NOMO-1 treated with DMSO at 0.1 percent for 48 hours (cell line): Measurements from ENCODE around the gene SERPINB3.
"Not testable (repeated sequence)": the region's sequence is repeated elsewhere in the genome, so short reads cannot be mapped to it uniquely, and the experiment has no call there.

Experiments
- DNase-seq: peaks from one replicate; lab custom pipeline; 2025; ENCODE audit not compliant: unreplicated experiment; lab: John Stamatoyannopoulos, UW

The SERPINB3 gene

DNA sequence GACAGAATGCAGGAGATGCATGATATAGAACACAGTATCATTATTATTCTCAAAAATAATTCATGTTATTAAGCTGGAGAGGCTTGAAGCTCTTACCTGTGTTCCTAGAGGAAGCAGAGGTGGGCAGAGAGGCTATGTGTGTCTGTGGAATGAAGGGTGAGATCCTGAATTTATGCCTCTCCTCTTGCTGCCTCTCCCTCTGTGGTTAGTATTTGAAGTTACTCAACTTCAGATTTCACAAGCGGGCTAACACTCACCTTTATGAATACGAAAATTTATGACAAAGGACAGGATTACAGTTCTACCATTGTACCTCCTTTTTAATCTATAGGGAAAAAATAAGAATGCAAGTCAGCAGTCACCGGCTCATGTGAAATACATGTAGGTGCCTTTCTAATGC, at the start of gene SERPINB3:
TSS of gene SERPINB3 (minus strand) at position 144 of the 400 bp plus-strand sequence. CDS start 677 bp downstream, outside the sequence.
- DNase-seq, result not testable (repeated sequence)

DNA sequence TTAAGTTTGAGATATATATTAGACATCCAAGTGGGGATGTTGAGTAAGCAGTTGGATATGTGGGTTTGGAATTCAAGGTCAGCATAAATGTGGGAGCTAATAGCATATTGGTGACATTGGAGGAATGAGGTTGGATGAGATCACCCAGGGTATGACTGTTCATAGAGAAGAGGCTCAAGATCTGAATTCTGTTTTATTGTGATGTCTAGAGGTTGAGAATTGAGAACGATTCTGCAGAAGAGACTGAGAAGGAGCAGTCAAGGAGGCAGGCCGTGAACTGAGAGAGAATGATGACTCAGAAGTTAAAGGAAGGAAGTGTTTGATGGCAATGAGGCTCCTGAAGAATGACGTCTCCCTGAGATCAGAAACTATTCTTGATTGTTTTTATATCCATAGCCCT, 47.0 kb upstream of the SERPINB3 start:
- DNase-seq, result no peak

DNA sequence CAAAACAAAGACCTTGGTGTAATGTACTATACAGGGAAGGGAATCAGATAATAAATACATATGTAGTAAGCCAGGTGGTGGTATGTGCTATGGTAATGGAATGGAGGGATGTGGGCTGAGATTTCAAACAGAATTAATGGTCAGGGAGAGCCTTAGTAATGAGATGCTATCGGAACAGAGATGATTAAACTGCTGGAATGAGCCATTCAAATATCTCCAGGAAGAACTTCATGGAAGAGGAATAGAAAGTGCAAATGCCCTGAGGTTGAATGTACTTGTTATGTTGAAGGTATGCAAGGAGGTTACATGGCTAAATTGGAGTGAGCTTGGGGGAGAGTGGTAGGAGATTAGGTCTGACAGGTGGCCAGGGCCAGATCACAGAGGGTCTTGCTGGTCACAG, 46.1 kb upstream of the SERPINB3 start:
- no peak for DNase-seq

DNA sequence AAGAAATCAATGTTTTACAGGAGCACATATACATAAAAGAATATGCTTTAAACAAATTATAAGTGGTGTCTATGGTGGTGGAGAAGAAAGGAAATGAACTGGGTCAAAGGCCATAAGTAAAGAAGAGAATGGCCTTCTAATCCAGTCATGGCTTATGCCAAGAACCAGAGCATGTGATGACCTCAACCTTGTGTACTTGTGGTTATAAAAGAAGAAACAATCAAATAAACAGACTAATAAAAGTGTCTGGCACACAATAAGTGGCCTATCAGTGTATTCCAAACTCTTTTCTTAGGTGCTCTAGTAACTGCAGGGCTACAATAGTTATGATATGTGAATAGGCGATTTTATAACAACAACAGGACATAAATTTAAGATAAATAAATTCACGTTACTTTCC, 43.7 kb upstream of the SERPINB3 start:
- no peak for DNase-seq

DNA sequence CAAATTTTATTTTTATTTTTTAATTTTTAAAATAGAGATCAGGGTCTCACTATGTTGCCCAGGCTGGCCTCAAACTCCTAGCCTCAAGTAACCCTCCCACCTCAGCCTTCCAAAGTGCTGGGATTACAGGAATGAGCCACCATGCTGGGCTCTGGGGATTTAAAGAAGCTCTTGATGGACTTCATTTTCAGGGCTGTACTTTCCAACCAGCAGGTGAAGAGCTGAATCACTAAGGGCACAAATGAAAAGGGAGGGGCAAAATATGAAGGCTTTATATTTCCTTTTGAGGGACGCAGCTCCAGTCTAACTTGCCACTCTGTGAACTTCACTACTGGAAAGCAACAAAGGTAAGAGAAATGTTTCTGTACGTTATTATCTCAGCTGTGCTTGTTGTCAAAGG, 41.0 kb upstream of the SERPINB3 start, which contains the start of gene SERPINB11:
TSS of gene SERPINB11 (plus strand) at position 301 of the 400 bp plus-strand sequence. CDS start 7,234 bp downstream, outside the sequence.
- no peak for DNase-seq

DNA sequence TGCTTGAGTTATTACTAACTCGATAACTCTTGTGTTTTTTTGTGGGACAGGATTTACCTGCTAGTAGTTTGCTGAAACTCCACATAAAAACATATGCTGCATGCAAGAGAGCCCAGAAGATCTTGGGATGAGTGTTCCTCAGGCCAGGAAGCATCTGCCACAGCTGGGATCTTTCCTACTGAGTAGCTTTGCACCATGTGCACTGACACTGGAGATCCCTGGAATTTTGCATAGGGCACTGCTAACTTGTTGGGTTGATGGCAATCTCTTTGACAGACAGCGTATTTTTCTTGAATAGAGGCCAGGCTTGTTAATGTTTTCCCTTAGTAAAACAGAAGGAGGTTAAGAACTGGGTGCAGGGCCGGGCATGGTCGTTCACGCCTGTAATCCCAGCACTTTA, 40.3 kb upstream of the SERPINB3 start:
- DNase-seq, result no peak

DNA sequence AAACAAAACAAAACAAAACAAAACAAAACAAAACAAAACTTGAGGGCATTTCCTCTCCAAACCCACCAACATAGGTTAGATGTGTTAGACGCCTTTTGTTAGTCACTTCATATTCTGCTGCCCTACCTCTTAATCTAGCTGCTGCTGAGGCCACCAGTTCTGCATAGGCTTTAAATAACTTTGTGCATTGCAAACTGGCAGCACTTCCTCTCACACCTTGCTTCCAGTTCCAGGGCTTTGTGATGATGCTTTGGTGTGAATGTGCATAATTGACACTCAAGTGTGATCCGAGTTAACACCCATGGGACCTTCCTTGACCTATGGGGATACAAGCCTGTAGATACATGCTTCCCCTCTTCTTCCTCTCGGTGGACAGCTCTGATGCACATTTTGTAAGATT, 38.8 kb upstream of the SERPINB3 start:
- no peak for DNase-seq

DNA sequence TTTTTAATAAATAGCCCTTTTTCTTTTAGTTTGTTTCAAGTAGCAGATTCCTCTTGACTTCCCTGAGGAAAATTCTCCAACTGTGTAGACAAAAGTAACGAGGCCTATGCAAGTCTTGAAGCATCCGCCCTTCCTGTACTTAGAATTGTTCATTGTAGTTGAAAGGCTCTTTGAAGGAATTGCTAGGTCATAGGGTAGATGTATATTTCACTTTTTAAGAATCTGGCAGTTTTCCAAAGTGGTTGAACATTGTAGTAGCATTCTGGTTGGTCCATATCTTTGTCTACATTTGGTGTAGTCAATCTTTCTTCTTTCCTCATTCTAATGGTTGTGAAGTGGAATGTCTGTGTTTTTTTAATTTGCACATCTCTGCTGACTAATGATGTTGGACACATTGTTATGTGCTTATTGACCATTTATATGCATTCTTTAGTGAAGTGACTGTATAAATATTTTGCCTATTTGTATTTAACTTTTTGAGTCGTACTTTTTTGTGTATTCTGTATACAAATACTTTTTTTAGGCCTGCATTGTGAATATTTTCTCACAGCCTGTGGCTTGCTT, 35.5 kb upstream of the SERPINB3 start:
- no peak for DNase-seq

DNA sequence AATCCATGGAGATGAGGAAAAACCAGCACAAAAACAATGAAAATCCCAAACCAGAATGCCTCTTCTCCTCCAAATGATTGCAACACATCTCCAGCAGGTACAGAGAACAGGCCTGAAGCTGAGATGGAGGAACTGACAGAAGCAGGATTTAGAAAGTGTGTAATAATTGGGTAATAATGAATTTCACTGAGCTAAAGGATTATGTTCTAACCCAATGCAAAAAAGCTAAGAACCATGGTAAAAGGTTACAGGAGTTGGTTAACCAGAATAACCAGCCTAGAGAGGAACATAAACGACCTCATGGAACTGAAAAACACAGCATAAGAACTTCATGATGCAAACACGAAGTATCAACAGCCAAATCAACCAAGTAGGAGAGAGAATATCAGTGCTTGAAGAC, 27.4 kb upstream of the SERPINB3 start:
- no peak for DNase-seq

DNA sequence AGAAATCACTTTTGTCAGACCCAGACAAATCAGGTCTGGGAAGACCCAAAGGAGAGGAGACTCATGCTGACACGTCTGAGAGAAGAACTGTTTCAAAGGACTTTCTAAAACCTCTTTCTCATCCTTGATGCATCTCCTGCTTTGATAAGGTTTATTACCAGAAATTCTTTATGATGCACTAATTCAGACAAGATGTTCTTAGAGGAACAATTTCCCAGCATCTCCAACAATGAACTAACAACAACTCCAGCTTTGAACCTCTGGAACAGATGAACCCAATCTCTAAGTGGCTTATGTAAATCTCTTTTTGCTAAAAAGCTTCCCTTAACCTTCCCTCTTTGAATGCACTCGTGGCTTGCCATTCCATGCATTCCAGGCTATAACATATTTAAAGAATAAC, 25.2 kb upstream of the SERPINB3 start:
- DNase-seq, result no peak

DNA sequence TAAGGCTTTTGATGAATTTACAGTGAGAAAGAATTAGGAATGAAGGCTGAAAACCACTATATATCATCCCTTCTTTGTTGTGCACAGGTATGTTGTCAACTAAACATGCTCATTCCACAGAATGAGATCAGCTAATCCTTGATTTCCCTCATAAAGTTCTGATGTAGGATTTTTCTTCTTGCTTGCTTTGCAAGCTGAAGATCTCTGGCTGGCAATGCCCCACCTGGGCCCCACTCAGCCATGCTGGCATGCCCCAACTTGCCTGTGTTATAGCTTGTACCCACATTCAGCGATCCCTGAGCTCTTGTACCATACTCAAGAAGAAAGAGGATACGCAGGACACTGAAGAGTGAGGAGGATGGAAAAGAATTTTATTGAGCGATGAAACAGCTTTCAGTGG, 23.0 kb upstream of the SERPINB3 start:
- DNase-seq, result no peak

DNA sequence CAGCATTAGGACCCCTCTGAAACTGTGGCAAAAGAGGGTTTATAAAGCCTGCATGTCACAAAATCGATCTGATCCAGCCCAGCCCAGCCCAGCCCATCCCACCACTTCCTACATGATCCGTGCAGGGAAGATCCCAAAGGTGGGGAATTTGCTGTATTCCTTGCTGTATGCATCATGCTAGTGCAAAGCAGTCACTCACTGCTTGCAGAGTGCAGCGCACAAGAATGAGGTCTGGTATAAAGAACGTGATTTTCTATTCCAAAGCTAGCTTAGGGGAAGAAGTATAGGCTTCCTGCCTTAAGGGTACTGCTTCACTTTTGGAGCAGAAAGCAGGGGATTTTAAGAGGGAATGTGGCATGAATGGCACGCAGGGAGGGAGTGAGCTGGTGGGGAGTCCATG, 22.2 kb upstream of the SERPINB3 start:
- DNase-seq, result no peak

DNA sequence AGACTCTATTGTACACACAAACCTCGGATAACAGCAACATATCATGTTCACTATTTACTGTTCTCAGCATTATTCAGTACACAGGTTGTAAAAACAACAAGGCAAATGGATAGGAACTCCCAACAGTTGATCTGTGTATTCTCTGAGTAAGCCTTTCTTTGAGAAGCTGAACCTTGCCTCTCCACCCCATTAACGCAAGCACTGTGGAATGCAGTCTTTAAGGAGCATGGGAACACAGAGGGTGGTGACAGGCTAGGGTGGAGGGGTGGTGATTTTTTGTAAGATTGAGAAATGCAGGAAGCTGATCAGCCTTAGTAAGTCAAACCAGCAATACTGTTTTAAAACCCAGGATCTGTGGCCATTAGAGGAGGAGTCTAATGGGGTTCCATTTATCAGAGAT, 21.5 kb upstream of the SERPINB3 start:
- DNase-seq, result no peak

DNA sequence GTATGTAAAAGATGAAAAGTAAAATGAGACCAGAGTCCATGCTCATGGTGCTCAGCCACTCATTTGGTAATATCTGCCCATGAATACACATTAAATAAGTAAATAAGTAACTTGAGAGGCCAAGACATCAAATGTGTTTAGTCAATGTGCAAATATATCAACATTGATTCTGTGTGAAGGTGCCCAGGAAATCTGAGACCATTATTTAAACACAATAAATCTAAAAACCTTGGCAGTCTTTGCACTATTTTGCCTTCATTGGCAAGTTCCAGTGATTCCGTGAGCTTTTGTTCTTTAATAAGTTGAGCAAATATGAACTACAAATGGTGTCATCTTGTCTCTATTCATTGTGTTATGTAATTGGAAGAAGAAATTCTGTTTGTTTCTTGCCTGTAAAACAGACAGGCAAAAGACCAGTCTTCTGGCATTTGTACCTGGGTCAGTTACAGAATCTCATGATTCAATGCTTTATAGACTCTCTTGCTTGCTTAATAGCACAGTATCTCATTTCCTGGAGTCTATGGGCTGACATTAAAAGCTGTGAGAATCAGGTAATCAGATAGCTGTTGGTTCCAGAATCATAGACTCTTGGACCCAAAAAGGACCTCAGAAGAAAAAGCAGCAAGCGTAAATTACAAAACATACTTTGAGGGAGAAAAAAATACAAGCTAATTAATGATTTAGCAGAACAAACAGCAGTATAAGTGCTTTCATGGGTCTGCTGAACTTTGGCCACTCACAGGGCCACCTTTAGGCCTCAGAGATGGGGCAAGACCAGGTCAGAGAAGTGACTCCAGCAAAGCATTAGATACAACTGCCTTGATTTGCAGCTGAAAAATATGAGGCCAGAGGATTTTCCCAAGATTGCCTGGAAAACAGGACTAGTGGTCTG, 20.0 kb upstream of the SERPINB3 start:
- no peak for DNase-seq

DNA sequence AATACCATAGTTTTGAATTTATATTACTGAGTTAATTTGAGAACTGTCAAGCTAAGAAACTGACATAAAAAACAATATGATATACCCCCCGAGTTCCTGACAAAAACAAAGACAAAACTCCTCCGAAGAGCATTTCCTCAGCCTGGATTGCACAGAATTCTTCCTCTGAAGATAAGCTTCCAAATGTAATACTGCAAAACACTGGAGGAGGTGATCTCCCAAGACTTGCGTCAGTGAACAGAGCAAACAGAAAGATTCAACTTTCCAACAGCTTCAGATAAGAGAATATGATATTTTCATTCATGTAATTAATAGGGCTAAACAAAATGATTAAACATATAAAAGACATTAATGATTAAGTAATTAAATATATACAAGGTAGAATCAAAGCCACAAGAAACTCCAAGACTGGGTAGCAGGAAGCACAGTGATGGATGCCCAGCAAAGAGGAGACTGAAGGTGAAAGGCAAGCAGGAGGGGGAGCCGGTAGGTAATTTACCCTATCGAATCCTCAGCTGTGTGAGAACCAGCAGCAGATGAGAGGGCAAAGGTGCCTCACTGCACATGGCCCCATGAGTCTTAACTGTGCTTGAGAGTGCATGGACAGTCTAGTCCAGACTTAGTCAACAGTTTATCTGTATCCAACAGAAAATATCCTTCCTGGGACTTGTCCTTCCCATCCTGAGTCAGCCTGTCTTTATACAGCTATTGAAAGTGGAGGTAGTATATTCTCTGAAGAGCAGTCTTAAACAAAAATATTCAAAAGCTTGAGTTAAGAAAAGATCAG, 18.3 kb upstream of the SERPINB3 start:
- DNase-seq, result no peak

DNA sequence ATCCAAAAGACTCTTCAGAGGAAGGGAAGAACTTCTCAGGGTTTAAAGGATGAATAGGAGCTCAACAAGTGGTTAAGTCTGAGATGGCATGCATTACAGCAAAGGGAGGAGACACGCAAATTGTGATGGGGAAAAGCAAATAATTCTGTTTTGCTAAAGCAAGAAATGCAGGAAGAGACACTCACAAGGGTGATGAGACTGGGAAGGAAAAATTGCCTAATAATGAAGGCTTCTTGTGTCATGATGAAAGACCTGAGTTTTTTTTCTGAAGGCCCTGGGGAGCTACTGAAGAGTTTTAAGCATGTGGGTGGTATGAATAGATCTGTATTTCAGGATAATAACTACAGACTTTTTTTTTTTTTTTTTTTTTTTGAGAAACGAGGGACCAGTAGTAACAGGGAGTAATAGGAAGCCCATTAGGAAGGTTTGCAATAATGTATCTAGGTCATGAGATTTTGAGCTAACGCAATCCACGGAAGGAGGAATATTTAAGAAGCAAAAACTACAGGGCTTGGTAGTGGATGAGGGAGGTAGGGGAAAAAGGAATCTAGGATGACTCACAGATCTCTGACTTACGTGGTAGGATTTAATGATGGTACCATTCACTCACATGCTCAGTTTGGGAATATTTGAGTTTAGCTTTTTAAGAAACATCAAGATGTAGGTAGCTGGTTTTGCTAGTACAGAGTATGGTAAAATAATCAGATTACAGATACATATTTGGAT, 16.0 kb upstream of the SERPINB3 start:
- peak; percentile 42 for DNase-seq

DNA sequence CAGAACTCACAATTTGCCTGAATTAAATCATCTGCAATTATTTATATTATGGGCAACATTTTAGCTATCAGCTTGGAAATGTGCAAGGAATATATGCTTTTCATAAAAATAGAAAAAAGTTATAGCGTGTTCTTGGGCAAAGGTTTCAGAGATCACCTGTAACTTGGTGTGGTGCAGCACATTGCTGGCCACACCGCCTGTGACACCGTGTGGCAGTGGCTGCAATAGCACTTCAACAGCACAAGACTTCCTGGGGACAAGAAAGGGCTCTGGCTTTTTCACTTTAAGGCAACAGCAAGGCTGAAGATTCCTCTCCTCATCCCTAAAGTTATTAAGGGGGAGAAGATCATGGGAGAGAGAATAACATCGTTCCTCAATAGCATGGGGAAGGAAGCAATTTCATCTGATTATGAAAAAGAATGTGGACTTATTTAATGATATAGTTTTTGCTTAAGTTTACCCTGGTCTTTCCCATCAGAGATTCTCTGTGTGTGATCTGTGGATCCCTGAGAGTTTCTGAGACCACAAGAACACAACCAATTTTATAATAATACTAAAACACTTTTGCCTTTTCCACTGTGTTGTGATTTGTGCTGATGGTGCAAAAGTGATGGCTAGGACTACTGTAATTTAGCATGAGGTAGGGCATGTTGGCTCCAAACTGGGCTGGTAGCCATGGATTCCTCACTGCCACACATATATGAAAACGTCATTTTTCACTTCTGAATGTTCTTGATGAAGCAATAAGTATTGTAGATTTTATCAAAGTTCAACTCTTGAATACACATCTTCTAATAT, 15.0 kb upstream of the SERPINB3 start:
- DNase-seq, result peak; percentile 25

DNA sequence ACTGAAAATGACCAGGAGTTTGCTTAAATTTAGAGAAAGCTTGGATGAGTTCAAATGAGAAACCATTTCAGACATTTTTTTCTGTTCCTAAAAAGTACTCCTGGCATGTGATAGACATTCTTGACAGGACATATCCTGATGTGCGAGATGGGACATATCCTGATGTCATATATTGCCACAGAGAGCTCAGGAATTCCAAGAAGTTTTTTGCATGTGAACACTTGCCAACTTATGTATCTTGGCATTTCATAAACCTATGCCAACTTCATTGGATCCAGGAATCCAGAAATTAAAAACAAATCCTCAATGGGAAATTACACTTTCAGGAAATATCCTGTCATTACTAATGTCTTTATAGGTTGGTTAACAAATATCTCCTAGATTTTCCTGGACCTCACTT, 2.9 kb upstream of the SERPINB3 start:
- no peak for DNase-seq

DNA sequence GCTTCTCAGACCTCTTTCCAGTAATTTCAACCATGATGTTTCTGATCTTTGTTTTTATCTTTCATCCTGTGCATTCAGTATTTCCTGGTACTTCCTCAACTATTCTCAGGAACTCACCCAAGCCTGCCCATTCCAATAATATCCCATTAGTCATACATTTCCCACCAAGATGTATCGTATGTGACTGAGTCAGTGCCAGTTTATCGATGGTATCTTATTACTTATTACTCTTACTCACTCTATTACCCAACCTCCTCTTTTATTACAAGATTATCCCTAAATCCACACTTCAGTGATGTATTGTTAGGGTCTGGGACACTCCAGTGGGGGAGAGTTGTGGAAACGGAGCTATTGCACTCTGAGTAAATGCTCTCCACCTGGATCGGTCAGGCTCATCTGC, 2.8 kb downstream of the SERPINB3 start:
- not testable (repeated sequence) for DNase-seq

DNA sequence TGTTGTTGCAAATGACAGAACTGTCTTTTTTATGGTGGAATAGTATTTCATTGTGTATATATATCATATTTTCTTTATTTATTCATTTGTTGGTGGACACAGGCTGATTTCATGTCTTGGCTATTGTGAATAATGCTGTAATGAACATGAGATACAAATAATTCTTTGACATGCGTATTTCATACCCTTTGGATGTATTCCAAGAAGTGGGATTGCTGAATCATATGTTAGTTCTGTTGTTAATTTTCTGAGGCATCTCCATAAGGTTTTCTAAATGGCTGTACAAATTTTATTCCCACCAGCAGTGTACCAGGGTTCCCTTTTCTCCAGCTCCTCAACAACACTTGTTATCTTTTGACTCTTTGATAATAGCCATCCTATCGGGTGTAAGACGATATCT, 11.4 kb downstream of the SERPINB3 start:
- not testable (repeated sequence) for DNase-seq
